ENCODE measurements around the gene TNRC18. TPM values are rescaled to one million over a fixed set of nuclear protein-coding genes. Genes with fewer than 3 reads are reported as not detected.
"Not testable (repeated sequence)": the region's sequence is repeated elsewhere in the genome, so short reads cannot be mapped to it uniquely, and the experiment has no call there.

Gene TNRC18
- polyA plus RNA-seq, 1 donor, result 120 TPM

- DNase-seq, result no peak
These were observed 71.9 kb downstream of the TNRC18 start for GRCh38 chr7:5351507-5352265.

GRCh38 chr7:5350600-5351385 is 72.8 kb downstream of the TNRC18 start:
- DNase-seq, result no peak

- no peak for DNase-seq
These were observed 73.5 kb downstream of the TNRC18 start for GRCh38 chr7:5350174-5350463.

GRCh38 chr7:5349437-5350173 is 74.0 kb downstream of the TNRC18 start:
- DNase-seq, result no peak

- no peak for DNase-seq
These were observed 74.6 kb downstream of the TNRC18 start for GRCh38 chr7:5349005-5349380.

- no peak for DNase-seq
These were observed 75.3 kb downstream of the TNRC18 start for GRCh38 chr7:5348134-5349004.

GRCh38 chr7:5345671-5346070 is 78.0 kb downstream of the TNRC18 start:
- no peak for DNase-seq

- no peak for DNase-seq
These were observed 78.5 kb downstream of the TNRC18 start for GRCh38 chr7:5345171-5345570.

GRCh38 chr7:5344342-5344741 is 79.3 kb downstream of the TNRC18 start:
- no peak for DNase-seq

GRCh38 chr7:5343884-5344283 is 79.8 kb downstream of the TNRC18 start:
- no peak for DNase-seq

GRCh38 chr7:5342631-5343030 is 81.0 kb downstream of the TNRC18 start:
- no peak for DNase-seq

- DNase-seq, result no peak
These were observed 83.7 kb downstream of the TNRC18 start for GRCh38 chr7:5339955-5340354.

- no peak for DNase-seq
These were observed 86.6 kb downstream of the TNRC18 start for GRCh38 chr7:5337047-5337446.

GRCh38 chr7:5334671-5335070 is 89.0 kb downstream of the TNRC18 start:
- DNase-seq, result no peak

- DNase-seq, result no peak
These were observed 90.3 kb downstream of the TNRC18 start for GRCh38 chr7:5333121-5334045.

- no peak for DNase-seq
These were observed 91.1 kb downstream of the TNRC18 start for GRCh38 chr7:5332579-5332978.

GRCh38 chr7:5330288-5330687 is 93.3 kb downstream of the TNRC18 start:
- no peak for DNase-seq

GRCh38 chr7:5324961-5325360 is 98.7 kb downstream of the TNRC18 start:
- no peak for DNase-seq

GRCh38 chr7:5323800-5324781 is 99.5 kb downstream of the TNRC18 start:
- DNase-seq, result not testable (repeated sequence)

Data from left kidney (tissue), 2 donors.